CD4-positive, alpha-beta T cell treated with Interleukin-2 at 100 ng/mL for 4 hours (primary cell): ENCODE data around the gene PTGIS.

Experiments used
- DNase-seq: peaks from one replicate; pipeline ENCODE4 v3.0.0-alpha.2; 2020; ENCODE audit warnings: low spot score

The PTGIS gene

GRCh38 chr20:49595811-49596561 is 28.0 kb upstream of the PTGIS start:
- DNase-seq, result peak; percentile 53

- no peak for DNase-seq
Observed at GRCh38 chr20:49595346-49595745, 27.4 kb upstream of the PTGIS start.

GRCh38 chr20:49594931-49595315 is 27.0 kb upstream of the PTGIS start:
- DNase-seq, result no peak

- DNase-seq, result peak; percentile 82
Observed at GRCh38 chr20:49594143-49594930, 26.4 kb upstream of the PTGIS start.

- peak; percentile 39 for DNase-seq
Observed at GRCh38 chr20:49593466-49594142, 25.7 kb upstream of the PTGIS start.

GRCh38 chr20:49592120-49592519 is 24.2 kb upstream of the PTGIS start:
- DNase-seq, result no peak

GRCh38 chr20:49591217-49591865 is 23.4 kb upstream of the PTGIS start:
- no peak for DNase-seq

- DNase-seq, result no peak
Observed at GRCh38 chr20:49590163-49591017, 22.5 kb upstream of the PTGIS start.

GRCh38 chr20:49589747-49590146 is 21.8 kb upstream of the PTGIS start:
- no peak for DNase-seq

- DNase-seq, result no peak
Observed at GRCh38 chr20:49587111-49587570, 19.2 kb upstream of the PTGIS start.

GRCh38 chr20:49585585-49586245 is 17.8 kb upstream of the PTGIS start:
- DNase-seq, result no peak

- DNase-seq, result no peak
Observed at GRCh38 chr20:49584418-49585382, 16.8 kb upstream of the PTGIS start.

GRCh38 chr20:49583669-49584417 is 15.9 kb upstream of the PTGIS start:
- no peak for DNase-seq

- DNase-seq, result no peak
Observed at GRCh38 chr20:49583343-49583668, 15.4 kb upstream of the PTGIS start.

- DNase-seq, result no peak
Observed at GRCh38 chr20:49582413-49583334, 14.7 kb upstream of the PTGIS start.

- no peak for DNase-seq
Observed at GRCh38 chr20:49581482-49581881, 13.5 kb upstream of the PTGIS start.

- DNase-seq, result no peak
Observed at GRCh38 chr20:49580813-49581174, 12.9 kb upstream of the PTGIS start.
